Stimulated activated CD4-positive, alpha-beta T cell treated with anti-CD3 and anti-CD28 coated beads, Interleukin-12 subunit alpha, Interleukin-12 subunit beta, amount 100 ng/mL, for 48 hours (primary cell): ENCODE measurements around the gene MTSS2.

ENCODE experiments used
- DNase-seq, 3 donors: peaks; one replicate each; pipeline ENCODE4 v3.0.0-alpha.2; 2020; ENCODE audit warnings: low read depth in 2 of 3, low spot score in 1 of 3

The MTSS2 gene

DNA sequence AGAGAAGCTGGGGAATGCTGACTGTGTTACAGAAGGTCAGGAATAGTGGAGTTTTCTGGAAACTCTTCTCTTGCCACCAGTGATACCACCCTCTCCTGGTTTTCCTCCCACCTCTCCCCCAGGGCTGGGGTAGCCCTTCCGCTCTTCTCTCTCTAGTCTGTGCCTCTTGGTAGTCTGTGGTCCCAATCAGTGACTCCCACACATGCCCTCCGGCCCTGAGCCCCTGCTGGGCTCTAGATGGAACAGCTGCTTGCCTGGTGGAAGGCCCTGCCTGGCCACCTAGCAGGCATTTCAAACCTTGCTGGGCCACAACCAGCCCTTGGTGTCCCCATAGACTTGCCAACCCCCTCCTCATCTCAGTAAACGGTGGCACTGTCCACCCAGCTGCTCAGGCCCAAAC, 15.2 kb upstream of the MTSS2 start:
- DNase-seq: no peak

DNA sequence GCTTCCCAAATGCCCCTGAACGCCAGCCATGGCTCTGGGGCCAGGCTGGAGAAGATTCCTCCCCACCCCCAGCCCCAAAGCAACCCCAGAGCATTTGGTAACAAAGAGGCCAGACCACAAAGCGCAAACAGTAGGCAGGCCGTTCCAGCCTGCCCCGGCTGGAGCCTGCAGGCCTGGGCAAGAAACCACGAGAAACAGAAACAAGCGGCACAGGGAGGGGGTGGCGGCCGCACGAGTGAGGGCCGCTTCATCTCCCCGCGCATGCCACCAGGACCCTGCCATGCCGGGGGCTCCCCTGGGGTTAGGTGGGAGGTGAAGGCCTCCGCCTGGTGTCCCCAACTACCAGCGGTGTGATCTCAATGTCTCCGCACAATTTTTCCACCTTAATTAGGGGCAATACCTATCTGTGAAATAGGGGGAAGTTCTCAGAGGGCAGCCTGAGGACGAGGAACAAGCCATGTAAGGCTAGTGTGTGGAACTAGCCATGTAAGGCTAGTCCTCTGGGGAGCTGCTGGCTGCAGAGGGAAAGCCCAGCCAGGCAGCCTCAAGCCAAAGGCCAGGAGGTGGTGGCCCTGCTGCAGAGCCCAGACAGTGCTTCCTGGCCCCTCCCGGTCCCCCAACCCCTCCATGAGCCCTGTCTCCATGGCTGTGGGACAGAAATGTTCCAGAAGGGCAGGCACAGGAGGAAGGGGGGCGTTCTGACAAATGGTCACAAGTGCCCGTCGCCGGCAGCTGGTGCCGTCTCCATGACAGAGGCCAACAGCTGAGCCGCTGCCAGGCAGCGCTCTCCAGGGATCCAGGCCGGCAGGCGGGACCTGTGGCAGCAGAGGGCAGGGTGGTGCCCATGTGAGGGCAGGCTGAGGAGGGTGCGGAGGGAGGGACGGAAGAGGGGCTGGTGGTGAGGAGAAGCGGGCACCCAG, 14.5 kb upstream of the MTSS2 start:
- no peak for DNase-seq

DNA sequence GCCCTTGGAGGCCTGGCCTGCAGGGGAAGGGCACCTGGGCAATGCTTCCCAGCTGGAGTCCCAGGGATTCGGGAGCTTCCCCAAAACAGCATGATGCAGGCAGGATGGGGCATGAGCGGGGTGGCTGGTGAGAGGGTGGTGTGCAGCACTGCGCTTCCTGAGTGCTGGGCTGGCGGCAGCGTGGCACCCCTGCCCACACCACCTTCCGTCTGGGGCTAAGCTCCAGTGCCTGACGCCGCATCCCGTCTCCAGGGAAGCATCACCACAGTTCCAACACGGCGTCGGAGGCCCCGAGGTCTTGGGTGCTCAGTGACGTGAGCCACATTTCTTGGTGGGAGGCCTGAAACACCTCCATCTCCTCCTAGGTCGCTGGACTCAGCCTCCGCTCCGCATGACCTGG, 13.8 kb upstream of the MTSS2 start:
- DNase-seq: no peak

DNA sequence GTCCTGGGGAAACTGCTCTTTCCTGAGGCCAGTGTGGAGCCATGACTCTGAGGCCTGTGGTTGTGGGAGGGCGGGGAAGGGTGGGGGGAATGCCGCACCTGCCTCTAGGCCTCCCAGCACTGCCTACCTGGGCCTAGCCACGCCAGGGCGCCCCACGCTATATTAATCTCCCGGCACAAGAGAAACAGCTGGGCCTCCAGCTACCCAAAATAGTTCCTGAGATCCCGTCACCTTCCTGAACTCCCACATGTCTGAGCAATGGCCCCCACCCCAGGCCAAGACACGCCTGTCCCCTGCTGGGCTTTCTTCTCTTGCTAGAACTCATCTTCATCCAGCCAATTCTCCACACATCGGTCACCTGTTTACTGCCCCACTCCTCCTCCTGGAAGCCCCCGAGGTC, 13.0 kb upstream of the MTSS2 start:
- no peak for DNase-seq

GRCh38 chr16:70697594-70698170, 11.8 kb upstream of the MTSS2 start:
- DNase-seq: no peak

DNA sequence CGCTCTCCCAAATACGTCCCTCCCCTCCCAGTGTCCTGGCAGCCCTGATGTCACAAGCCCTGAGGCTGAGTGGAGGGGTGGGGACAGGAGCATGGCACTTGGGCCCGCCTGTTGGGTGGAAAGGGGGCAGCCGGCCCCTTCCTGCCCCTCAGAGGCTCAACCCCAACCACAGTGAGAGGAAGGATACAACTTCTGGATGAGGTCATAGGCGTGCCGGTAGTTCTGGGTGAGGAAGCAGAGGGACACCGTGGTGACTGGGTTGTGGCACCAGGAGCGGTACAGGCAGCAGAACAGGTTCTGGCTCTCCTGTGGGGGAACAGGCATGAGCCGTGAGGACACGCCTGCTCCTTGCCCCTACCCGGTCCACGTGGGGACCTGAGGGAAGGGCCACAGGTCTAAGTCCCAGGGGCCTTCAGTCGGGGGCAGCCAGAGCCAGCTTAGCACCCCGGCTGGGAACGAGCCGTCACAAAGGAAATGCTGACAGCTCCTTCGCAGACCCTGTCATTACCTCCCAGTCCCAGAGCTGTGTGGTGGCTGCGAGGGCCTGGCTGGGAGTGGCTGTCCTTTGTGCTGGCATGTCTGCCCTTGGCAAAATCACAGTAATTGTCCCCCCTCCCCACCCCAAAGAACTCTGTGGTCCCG, 11.2 kb upstream of the MTSS2 start:
- no peak for DNase-seq

GRCh38 chr16:70696355-70696754, 10.5 kb upstream of the MTSS2 start:
- DNase-seq: no peak

DNA sequence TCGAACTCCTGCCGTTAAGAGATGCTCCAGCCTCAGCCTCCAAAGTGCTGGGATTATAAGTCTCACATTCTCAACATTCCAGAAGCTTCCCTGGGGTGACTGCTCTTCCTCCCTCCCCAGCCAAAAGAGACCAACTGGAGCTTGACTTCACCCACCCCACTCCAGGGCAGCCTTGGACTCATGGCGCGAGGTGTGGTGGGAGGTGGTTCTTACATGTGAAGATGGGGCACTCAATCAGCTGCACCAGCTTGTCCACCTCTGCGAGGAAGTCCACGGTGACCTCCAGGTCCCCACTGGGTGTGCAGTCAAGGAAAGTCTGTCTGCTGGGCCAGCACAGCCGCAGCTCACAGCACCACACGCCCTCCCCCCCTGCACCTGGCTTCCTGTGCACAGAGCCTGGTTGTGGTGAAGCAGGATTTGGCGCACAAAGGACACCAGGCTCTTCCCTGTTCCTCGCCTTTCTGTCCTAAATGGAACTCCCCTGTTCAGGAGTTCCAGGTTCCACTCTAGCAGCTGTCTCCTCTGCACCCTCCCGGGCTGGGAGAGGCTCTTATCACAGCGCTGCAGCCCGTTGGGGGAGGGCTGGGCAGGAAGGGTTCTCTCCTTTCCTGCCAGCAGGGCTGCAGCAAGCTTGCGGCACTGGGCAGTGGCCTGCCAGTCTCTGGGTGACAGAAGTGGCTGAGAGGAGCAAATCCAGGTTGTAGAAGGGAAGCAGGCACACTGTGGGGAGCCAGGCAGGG, 9.6 kb upstream of the MTSS2 start:
- no peak for DNase-seq

DNA sequence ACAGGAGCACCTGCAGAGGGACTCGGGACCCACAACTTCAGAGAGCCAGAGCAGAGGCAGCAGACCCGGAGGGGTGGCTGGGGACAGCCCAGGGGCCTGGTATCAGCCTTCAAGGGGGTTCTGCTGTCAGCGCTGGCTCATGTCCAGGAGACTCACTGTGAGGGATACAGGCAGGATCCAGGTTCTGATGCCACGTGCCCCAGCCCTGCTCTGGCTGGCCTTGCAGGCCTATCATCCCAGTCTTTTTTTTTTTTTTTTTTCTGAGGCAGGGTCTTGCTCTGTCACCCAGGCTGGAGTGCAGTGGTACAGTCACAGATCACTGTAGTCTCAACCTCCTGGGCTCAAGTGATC, 9.0 kb upstream of the MTSS2 start:
- no peak for DNase-seq

- no peak for DNase-seq
Observed at GRCh38 chr16:70694088-70694867, 8.4 kb upstream of the MTSS2 start.

DNA sequence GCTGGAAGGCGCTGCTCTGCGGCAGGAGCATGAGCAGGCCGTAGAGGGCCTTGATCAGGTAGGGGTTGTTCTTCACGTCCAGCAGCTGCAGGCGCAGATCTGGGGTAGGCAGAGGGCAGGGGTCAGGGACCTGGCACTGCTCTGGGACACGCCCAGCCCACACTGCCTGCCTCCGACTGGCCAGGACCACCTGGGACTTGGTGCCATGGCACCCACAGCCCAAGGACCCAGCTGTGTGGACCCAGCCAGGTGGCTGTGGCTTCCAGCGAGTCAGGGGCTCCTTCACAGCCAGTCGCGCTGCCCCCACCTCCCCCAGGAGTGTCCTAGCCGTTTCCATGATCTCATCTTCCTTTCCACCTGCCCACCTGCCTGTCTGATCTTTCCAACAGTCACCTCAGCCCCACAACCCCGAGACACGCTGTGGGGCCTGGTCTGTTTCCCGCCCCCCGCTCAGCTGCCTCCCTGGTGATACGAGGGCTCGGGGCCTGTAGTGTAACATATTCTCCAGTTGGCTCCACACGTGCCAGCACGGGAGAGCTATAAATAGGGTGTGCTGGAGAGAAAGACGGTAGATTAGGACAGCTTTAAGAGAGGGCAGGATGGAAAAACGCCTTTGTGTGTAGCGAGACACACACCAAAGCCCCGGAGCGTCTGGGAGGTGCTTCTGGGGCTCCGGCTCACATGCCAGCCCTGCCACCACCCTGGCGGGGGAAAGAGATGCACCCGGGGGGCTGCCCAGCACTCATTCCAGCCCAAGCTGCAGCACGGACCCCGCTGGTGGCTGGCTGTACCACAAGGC, 7.2 kb upstream of the MTSS2 start:
- DNase-seq: no peak

DNA sequence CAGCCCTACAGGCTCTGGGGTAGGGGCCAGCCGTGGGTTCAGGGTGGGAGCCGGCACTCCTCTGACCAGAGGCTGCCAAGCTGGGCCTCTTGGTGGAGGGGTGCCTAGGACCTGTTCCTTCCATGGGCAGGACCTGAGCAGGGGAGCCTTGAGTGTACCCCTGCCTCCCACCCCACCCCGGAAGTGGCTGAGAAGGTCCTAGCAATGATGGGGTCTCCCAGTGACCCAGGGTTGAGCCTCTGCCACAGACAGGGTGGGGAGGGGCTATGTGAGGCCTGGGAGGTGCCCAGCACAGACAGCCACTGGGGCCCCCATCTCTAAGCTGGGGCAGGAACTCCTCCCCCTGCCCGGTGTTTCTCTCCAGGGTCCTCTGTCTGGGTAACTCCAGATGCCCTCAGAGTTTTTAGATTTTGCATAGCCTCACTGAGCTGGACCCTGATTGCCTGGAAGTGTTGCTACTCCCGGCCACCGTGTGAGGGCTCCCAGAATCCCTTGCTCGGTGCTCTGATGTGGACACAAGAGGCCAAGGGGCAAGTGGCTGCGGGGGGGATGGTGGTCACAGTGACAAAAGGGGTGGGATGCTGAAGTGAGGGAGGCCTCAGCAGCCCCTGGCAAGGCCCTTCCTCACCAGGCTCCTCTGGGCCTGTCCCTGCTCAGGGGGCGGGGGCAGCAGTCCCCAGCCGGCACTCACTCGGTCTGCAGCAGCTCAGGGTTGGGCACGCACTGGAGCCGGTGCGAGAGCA, 6.4 kb upstream of the MTSS2 start:
- DNase-seq: no peak

DNA sequence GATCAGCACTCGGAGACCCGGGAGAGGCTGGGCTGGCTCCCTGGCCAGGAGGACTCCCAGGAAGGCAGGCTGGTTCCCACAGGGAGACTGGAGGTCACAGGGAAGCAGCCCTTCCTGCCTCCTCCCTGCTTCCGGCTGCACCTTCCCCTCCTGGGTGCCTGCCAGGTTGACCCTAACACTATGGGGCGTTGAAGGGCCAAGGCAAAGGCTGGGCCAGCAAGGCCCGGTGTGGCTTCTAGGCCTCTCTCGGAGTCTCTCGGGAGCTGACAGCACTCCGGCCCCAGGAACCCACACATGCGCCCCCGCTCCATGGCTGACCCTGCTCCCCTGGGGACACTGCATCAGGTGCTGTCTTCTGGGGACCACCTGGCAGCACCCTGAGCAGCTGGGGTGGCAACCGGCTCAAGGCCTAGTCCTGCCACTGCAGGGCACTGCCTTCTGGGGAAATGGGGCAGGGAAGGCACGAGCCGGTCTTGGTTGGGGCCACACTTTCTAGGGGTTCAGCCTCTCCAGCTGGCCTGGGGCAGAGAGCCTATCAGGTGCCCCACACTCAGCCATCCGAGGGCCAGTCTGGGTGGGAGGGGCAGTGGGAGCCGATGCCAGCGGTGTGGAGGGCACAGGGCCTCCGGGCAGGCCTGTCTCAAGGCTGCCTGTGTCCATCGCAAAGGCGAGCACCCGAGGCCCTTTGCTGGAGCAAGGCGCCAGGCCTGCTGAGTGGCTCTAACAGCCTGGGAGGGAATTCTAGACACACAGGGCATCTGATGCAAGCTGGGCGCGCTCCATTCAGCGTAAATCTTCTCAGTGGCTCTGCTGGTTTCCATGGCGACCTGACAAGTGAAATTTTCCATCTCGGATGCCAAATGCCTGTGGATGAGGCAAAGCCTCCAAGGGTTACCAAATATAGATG, 5.6 kb upstream of the MTSS2 start:
- no peak for DNase-seq

- DNase-seq: no peak
Observed at GRCh38 chr16:70689970-70690891, 4.4 kb upstream of the MTSS2 start.

GRCh38 chr16:70689035-70689969, 3.4 kb upstream of the MTSS2 start:
- no peak for DNase-seq

DNA sequence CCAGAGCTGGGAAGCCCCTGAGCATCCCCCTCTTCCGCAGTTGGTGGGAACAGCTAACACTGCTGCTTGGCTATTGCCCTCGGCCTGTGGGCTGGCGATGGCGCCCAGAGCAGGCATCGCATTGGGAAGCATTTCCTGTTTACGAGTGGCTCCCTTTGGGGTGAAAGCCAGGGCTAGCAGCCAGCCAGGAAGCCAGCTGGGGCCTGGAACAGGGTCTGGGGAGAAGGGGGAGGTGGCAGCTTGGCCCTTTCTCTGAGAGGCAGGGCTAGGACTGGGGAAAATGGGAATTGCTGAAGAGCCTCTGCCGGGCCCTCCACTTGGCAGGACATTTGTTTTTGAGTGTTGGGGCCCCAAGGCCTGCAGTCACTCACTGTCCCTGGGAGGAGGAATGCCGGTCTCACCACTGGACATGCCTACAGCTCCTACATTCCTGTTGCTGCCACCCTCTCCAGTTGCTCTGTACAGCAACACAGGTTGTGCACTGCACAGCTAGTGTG, 2.4 kb upstream of the MTSS2 start:
- DNase-seq: no peak
